ENCODE data around the gene PAX2. TPM values are rescaled to one million over a fixed set of nuclear protein-coding genes. Genes with fewer than 3 reads are reported as not detected.

The PAX2 gene
- total RNA-seq, 2 donors from 2014 or later = 0.93 to 0.99 TPM

DNA sequence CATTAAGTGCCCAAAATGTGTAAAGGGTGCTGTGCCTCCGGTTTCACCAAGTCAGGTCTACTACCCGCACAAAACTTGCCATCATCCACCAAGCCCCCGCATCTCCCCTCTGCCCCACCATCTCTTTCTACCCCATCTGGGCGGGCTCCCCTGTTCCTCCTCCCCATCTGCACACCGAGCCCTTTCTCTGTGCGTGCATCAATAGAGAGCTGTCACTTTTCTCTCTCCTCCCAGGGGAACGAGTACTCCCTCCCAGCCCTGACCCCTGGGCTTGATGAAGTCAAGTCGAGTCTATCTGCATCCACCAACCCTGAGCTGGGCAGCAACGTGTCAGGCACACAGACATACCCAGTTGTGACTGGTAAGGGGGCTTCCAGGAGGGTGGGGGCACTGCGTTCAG is 63.5 kb downstream of the PAX2 start:
- Histone ChIP-seq H3K27me3 (ENCODE audit: control insufficient read depth, insufficient read depth, low read length, poor library complexity, severe bottlenecking) (peaks cover 95% of the 10 kb centered on the region), H3K27ac (ENCODE audit: low read depth, low read length) (no peak overlapping the region), H3K4me1 (ENCODE audit: control insufficient read depth, insufficient read depth, low read length) (no peaks in the 10 kb centered on the region), H3K36me3 (ENCODE audit: control insufficient read depth, insufficient read depth, low read length) (no peaks in the 10 kb centered on the region), H3K9me3 (ENCODE audit: control insufficient read depth, low read length) (no peaks in the 10 kb centered on the region), H3K4me3 (ENCODE audit: low read length) (no peak overlapping the region), H3K9ac (ENCODE audit: extremely low read depth, low read length, poor library complexity, severe bottlenecking) (no peak overlapping the region)
- Mint-ChIP-seq H3K4me1 (peaks cover 12% of the 10 kb centered on the region), H3K27ac (no peak overlapping the region), H3K4me3 (no peak overlapping the region), H3K27me3 (ENCODE audit: insufficient read depth) (peaks cover 100% of the 10 kb centered on the region), H3K36me3 (ENCODE audit: low read depth) (no peaks in the 10 kb centered on the region), H3K9me3 (no peaks in the 10 kb centered on the region)
- DNase-seq = no peak
- 82 to 91% methylated on average over 6 to 10 of the region's 10 CpGs for WGBS, 2 experiments (ENCODE audit: insufficient coverage in 1 of 2, insufficient read length in 1 of 2)
- TF ChIP-seq, protein P1, sequence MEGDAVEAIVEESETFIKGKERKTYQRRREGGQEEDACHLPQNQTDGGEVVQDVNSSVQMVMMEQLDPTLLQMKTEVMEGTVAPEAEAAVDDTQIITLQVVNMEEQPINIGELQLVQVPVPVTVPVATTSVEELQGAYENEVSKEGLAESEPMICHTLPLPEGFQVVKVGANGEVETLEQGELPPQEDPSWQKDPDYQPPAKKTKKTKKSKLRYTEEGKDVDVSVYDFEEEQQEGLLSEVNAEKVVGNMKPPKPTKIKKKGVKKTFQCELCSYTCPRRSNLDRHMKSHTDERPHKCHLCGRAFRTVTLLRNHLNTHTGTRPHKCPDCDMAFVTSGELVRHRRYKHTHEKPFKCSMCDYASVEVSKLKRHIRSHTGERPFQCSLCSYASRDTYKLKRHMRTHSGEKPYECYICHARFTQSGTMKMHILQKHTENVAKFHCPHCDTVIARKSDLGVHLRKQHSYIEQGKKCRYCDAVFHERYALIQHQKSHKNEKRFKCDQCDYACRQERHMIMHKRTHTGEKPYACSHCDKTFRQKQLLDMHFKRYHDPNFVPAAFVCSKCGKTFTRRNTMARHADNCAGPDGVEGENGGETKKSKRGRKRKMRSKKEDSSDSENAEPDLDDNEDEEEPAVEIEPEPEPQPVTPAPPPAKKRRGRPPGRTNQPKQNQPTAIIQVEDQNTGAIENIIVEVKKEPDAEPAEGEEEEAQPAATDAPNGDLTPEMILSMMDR (conservative IDR thresholded peaks at IDR 0.05) = no peak

DNA sequence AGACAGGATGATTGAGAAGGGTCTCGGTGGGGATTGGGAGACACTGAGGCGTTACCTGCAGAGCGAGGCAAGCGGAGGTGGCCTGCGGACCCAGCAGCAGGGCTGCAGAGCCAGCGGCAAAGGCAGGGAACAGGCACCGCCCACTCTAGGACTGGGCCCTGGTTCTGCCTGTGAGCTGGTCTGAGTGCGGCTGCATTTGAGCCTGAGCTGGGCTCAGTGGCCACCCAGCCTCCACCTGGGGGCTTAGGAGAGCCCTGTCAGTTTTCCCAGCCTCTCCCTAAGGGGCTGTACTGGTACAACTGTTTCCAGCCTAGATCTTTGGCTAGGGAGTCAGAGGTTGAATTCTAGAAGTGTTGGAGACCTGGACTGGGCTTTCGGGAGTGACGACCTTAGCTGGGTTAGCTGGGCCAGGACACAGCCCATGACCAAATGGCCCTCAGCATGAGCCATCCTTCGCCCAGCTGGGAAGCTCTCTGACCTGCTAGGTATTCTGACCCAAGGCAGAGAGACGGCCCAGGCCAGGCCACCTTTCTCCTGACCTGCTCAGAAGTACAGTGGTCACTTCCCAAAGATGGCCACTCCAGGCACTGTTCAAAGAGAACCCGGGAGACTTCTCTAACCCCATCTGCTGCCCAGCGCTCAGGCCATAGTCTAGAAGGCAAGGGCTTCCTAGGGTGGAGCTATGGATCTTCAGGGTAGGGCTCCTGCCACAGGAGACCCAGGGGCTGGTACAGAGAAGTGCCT is 64.9 kb downstream of the PAX2 start:
- Histone ChIP-seq H3K4me1 (ENCODE audit: control insufficient read depth, insufficient read depth, low read length) (peaks cover 5% of the 10 kb centered on the region), H3K36me3 (ENCODE audit: control insufficient read depth, insufficient read depth, low read length) (no peaks in the 10 kb centered on the region), H3K27me3 (ENCODE audit: control insufficient read depth, insufficient read depth, low read length, poor library complexity, severe bottlenecking) (peaks cover 88% of the 10 kb centered on the region), H3K27ac (ENCODE audit: low read depth, low read length) (no peak overlapping the region), H3K4me3 (ENCODE audit: low read length) (no peak overlapping the region), H3K9ac (ENCODE audit: extremely low read depth, low read length, poor library complexity, severe bottlenecking) (no peak overlapping the region), H3K9me3 (ENCODE audit: control insufficient read depth, low read length) (no peaks in the 10 kb centered on the region)
- DNase-seq = no peak
- H3K36me3 Mint-ChIP-seq (ENCODE audit: low read depth) = no peaks in the 10 kb centered on the region
- peaks cover 98% of the 10 kb centered on the region for H3K27me3 Mint-ChIP-seq (ENCODE audit: insufficient read depth)
- H3K27ac Mint-ChIP-seq = no peak overlapping the region
- no peak overlapping the region for H3K4me3 Mint-ChIP-seq
- TF ChIP-seq, protein P1 (conservative IDR thresholded peaks at IDR 0.05) = no peak
- 92 to 93% methylated on average over 12 to 14 of the region's 14 CpGs for WGBS, 2 experiments (ENCODE audit: insufficient coverage in 1 of 2, insufficient read length in 1 of 2)
- peaks cover 7% of the 10 kb centered on the region for H3K4me1 Mint-ChIP-seq
- no peaks in the 10 kb centered on the region for H3K9me3 Mint-ChIP-seq

DNA sequence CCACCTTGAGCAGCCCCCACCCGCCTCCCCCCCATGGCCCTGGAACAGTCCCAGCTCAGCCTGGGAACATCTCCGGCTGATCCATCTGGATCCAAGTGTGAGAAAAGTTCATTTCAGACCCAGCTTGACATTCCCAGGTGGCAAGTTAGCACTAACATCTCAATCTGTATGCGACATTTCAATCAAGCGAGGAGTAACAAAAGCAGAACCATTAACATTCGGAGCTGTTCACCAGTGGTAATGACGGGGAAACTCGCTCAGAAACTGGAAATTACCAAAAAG is 65.4 kb downstream of the PAX2 start:
- no peak overlapping the region for H3K4me3 ChIP-seq (ENCODE audit: low read length)
- no peak for DNase-seq
- H3K9me3 ChIP-seq (ENCODE audit: control insufficient read depth, low read length) = no peaks in the 10 kb centered on the region
- peaks cover 84% of the 10 kb centered on the region for H3K27me3 ChIP-seq (ENCODE audit: control insufficient read depth, insufficient read depth, low read length, poor library complexity, severe bottlenecking)
- TF ChIP-seq, protein P1 (conservative IDR thresholded peaks at IDR 0.05) = no peak
- no peaks in the 10 kb centered on the region for H3K36me3 Mint-ChIP-seq (ENCODE audit: low read depth)
- H3K4me3 Mint-ChIP-seq = no peak overlapping the region
- no peaks in the 10 kb centered on the region for H3K36me3 ChIP-seq (ENCODE audit: control insufficient read depth, insufficient read depth, low read length)
- no peak overlapping the region for H3K27ac Mint-ChIP-seq
- H3K27me3 Mint-ChIP-seq (ENCODE audit: insufficient read depth) = peaks cover 98% of the 10 kb centered on the region
- peaks cover 6% of the 10 kb centered on the region for H3K4me1 ChIP-seq (ENCODE audit: control insufficient read depth, insufficient read depth, low read length)
- H3K27ac ChIP-seq (ENCODE audit: low read depth, low read length) = no peak overlapping the region
- H3K4me1 Mint-ChIP-seq = peaks cover 9% of the 10 kb centered on the region
- H3K9ac ChIP-seq (ENCODE audit: extremely low read depth, low read length, poor library complexity, severe bottlenecking) = no peak overlapping the region
- 92 to 94% methylated on average over 6 to 7 of the region's 7 CpGs for whole genome bisulfite sequencing, 2 experiments (ENCODE audit: insufficient coverage in 1 of 2, insufficient read length in 1 of 2)
- H3K9me3 Mint-ChIP-seq = no peaks in the 10 kb centered on the region

Measured in endodermal cell (in vitro differentiated cells).